ENCODE data around the gene SUCO.

- TF ChIP-seq CTCF (IDR thresholded peaks at IDR 0.05 in 2 of 3, conservative IDR thresholded peaks at IDR 0.05 in 1 of 3; ENCODE audit: borderline replicate concordance in 1 of 3, insufficient read depth in 1 of 3, low read depth in 2 of 3, low read length in 2 of 3) = no peak
- TF ChIP-seq SP1 (IDR thresholded peaks at IDR 0.05; ENCODE audit: low read depth) = no peak
These were observed 33.3 kb upstream of the SUCO start for GRCh38 chr1:172499636-172500141.

All from HCT116 (cell line).